ENCODE measurements around the gene SLC25A5. TPM values are rescaled to one million over a fixed set of nuclear protein-coding genes. Genes with fewer than 3 reads are reported as not detected.
A peak's percentile ranks its signal among the peaks of the same experiment; 100 is the strongest.

The SLC25A5 gene
- total RNA-seq, 1 experiment from 2014 or later, result 454 TPM

DNA sequence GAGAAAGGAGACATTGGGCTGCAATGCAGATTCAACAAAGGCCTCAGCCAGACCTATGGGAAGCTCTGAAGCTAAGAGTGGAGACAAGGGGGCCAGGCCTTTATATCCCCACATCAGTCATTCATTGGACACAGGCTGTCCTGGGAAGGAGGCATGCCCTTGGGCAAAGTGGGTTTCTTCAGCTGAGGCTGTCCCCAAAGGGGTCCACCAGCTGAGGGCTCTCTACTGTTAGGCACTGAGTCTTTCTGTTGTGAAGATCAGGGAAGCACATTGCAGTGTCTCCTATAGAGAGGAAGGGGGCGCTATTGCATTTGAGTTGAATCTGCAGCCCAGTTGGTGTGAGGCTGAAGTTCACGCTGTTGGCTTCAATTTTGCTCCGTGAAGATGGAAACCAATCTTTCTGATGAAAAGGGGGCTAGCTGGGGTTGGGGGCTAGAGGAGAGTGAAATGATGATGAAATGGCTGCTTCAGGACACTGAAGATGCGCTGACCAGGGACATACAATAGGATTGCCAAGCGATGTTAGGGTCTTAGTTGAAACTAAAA, 48.0 kb downstream of the SLC25A5 start:
- H3K27ac ChIP-seq (ENCODE audit: insufficient read length, low read depth, low read length), result no peak overlapping the region
- H4K5ac ChIP-seq (ENCODE audit: insufficient read length, low read depth, low read length), result no peak overlapping the region
- no peaks in the 10 kb centered on the region for H3K23me2 ChIP-seq (ENCODE audit: insufficient read length, low read depth, low read length, poor library complexity, severe bottlenecking)
- peaks cover 64 to 84% of the 10 kb centered on the region in 2 experiments for H3K9me3 Mint-ChIP-seq
- no peaks in the 10 kb centered on the region for H3K79me1 ChIP-seq (ENCODE audit: insufficient read depth, low read depth, low read length, poor library complexity, severe bottlenecking)
- no peak overlapping the region for H2BK20ac ChIP-seq (ENCODE audit: low read depth, low read length, poor library complexity, severe bottlenecking)
- H3K4me3 Mint-ChIP-seq, result peak overlapping the region in 1 of 2 experiments; percentile 39; a peak in 2 of 5 replicates
- H3K4me1 ChIP-seq (ENCODE audit: insufficient read depth, low read length), result no peaks in the 10 kb centered on the region
- no peak overlapping the region for H2BK5ac ChIP-seq (ENCODE audit: insufficient read length, low read length)
- H3K36me3 Mint-ChIP-seq (ENCODE audit: insufficient read depth in 1 of 3, low read depth in 3 of 3), result peaks cover 0 to 2% (median 0%) of the 10 kb centered on the region in 3 experiments; a peak in 2 of 7 replicates
- H3T11ph ChIP-seq (ENCODE audit: low read length), result no peak overlapping the region
- H2BK120ac ChIP-seq (ENCODE audit: low read depth, low read length, poor library complexity, severe bottlenecking), result no peak overlapping the region
- no peak overlapping the region for H3K14ac ChIP-seq (ENCODE audit: insufficient read depth, low read length)
- no peaks in the 10 kb centered on the region for H4K20me1 ChIP-seq (ENCODE audit: control insufficient read depth, insufficient read depth, insufficient read length)
- H2BK15ac ChIP-seq (ENCODE audit: low read depth, low read length), result no peak overlapping the region
- H3K27ac Mint-ChIP-seq, result no peak overlapping the region
- no peak overlapping the region for H4K8ac ChIP-seq (replicated peaks; ENCODE audit: insufficient read length, low read depth, low read length)
- H2AFZ ChIP-seq (ENCODE audit: low read length), result no peak overlapping the region
- no peaks in the 10 kb centered on the region for H3K79me2 ChIP-seq (ENCODE audit: insufficient read depth, low read length)
- H3K9me3 ChIP-seq (ENCODE audit: control insufficient read depth, low read depth, low read length), result peaks cover 26% of the 10 kb centered on the region
- H3K18ac ChIP-seq (ENCODE audit: insufficient read length, low read depth, low read length), result no peak overlapping the region
- H3K23ac ChIP-seq (ENCODE audit: insufficient read length, low read depth, low read length), result no peak overlapping the region
- no peak overlapping the region for H4K91ac ChIP-seq (ENCODE audit: insufficient read length, low read depth, low read length)
- no peak overlapping the region for H3K4ac ChIP-seq (ENCODE audit: low read depth, low read length)
- H3K4me1 Mint-ChIP-seq, result no peaks in the 10 kb centered on the region
- no peak overlapping the region for H2BK12ac ChIP-seq (ENCODE audit: insufficient read length, low read depth, low read length)
- no peak overlapping the region for H3K56ac ChIP-seq (ENCODE audit: insufficient read length, low read depth, low read length)
- no CpG with 5 or more reads among the region's 5 CpGs for WGBS (ENCODE audit: extremely low coverage, insufficient read length, low lambda C conversion rate)
- H3K27me3 ChIP-seq (ENCODE audit: insufficient read depth, low read length), result no peaks in the 10 kb centered on the region
- TF ChIP-seq, protein P1, sequence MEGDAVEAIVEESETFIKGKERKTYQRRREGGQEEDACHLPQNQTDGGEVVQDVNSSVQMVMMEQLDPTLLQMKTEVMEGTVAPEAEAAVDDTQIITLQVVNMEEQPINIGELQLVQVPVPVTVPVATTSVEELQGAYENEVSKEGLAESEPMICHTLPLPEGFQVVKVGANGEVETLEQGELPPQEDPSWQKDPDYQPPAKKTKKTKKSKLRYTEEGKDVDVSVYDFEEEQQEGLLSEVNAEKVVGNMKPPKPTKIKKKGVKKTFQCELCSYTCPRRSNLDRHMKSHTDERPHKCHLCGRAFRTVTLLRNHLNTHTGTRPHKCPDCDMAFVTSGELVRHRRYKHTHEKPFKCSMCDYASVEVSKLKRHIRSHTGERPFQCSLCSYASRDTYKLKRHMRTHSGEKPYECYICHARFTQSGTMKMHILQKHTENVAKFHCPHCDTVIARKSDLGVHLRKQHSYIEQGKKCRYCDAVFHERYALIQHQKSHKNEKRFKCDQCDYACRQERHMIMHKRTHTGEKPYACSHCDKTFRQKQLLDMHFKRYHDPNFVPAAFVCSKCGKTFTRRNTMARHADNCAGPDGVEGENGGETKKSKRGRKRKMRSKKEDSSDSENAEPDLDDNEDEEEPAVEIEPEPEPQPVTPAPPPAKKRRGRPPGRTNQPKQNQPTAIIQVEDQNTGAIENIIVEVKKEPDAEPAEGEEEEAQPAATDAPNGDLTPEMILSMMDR (conservative IDR thresholded peaks at IDR 0.05), result peak; percentile 74
- H3K9ac ChIP-seq (ENCODE audit: extremely low read depth, insufficient read length, low read length), result no peak overlapping the region
- H3K27me3 Mint-ChIP-seq (ENCODE audit: low read depth), result no peaks in the 10 kb centered on the region; the same call in 1 of the 2 replicates
- no peak overlapping the region for H3K4me2 ChIP-seq (ENCODE audit: insufficient read depth, insufficient read length, low read length)
- peak; percentile 49 for DNase-seq
- H2AK5ac ChIP-seq (ENCODE audit: insufficient read length, low read length), result no peak overlapping the region
